Keratinocyte (primary cell): ENCODE results near the gene RPL23. TPM values are rescaled to one million over a fixed set of nuclear protein-coding genes. Genes with fewer than 3 reads are reported as not detected.

Experiments used
- DNase-seq: peaks from one replicate; pipeline ENCODE4 v3.0.0-alpha.2; 2011; ENCODE audit warnings: low read depth, missing footprints, low spot score
- FAIRE-seq: peaks from 2 replicates; lab custom pipeline; 2011; peaks lifted over from hg19 to GRCh38; lab: Jason Lieb, UNC
- H2AFZ ChIP-seq: 2 replicates; pipeline ENCODE4 v1.6.0; 2012; ENCODE audit warnings: low read length, control low read depth, inconsistent platforms; ENCODE audit not compliant: control insufficient read depth
- H3K27ac ChIP-seq: 2 replicates; pipeline ENCODE4 v1.5.1; 2011; ENCODE audit warnings: low read length; ENCODE audit not compliant: control insufficient read depth, insufficient read depth
- H3K27me3 ChIP-seq: 3 replicates; pipeline ENCODE4 v1.6.0; 2011; ENCODE audit warnings: low read length; ENCODE audit not compliant: control insufficient read depth, insufficient read depth; ENCODE audit errors: extremely low read depth
- H3K36me3 ChIP-seq, 2 experiments: 2 replicates in 1 of 2; 3 replicates in 1 of 2; pipeline ENCODE4 v1.5.1; 2011; ENCODE audit warnings: low read length in 2 of 2, mild to moderate bottlenecking in 1 of 2; ENCODE audit not compliant: control insufficient read depth in 2 of 2, insufficient read depth in 2 of 2; ENCODE audit errors: extremely low read depth in 1 of 2
- H3K4me1 ChIP-seq: 3 replicates; pipeline ENCODE4 v1.5.1; 2011; ENCODE audit warnings: low read length; ENCODE audit not compliant: control insufficient read depth, insufficient read depth; ENCODE audit errors: extremely low read depth
- H3K4me2 ChIP-seq: 3 replicates; pipeline ENCODE4 v1.6.0; 2011; ENCODE audit warnings: low read depth, low read length; ENCODE audit not compliant: control insufficient read depth, insufficient read depth; ENCODE audit errors: extremely low read depth
- H3K4me3 ChIP-seq, 3 experiments: fragments of 200-600 bp in 1 of 3; sonication (generic) in 1 of 3; 2 replicates in 2 of 3; 3 replicates in 1 of 3; pipeline ENCODE4 v1.5.1; 2011 to 2016; ENCODE audit warnings: low read length in 3 of 3, mild to moderate bottlenecking in 3 of 3, control low read depth in 2 of 3, inconsistent platforms in 1 of 3, low read depth in 1 of 3, mixed read lengths in 1 of 3, mixed run types in 1 of 3, moderate library complexity in 1 of 3; ENCODE audit not compliant: control insufficient read depth in 2 of 3, insufficient read depth in 2 of 3; ENCODE audit errors: extremely low read depth in 1 of 3
- H3K79me2 ChIP-seq: 2 replicates; pipeline ENCODE4 v1.6.0; 2012; ENCODE audit warnings: low read length; ENCODE audit not compliant: control insufficient read depth, insufficient read depth
- H3K9ac ChIP-seq: 3 replicates; pipeline ENCODE4 v1.6.0; 2011; ENCODE audit warnings: low read length; ENCODE audit not compliant: control insufficient read depth, insufficient read depth; ENCODE audit errors: extremely low read depth
- H3K9me1 ChIP-seq: 3 replicates; pipeline ENCODE4 v1.6.0; 2011; ENCODE audit warnings: low read length; ENCODE audit not compliant: control insufficient read depth, insufficient read depth; ENCODE audit errors: extremely low read depth
- H3K9me3 ChIP-seq: 2 replicates; pipeline ENCODE4 v1.5.1; 2012; ENCODE audit warnings: low read depth, low read length; ENCODE audit not compliant: control insufficient read depth
- H4K20me1 ChIP-seq: 3 replicates; pipeline ENCODE4 v1.6.0; 2011; ENCODE audit warnings: low read length; ENCODE audit not compliant: control insufficient read depth, insufficient read depth; ENCODE audit errors: extremely low read depth
- CTCF ChIP-seq, 3 experiments: IDR thresholded peaks in 1 of 3; conservative IDR thresholded peaks in 1 of 3; optimal IDR thresholded peaks in 1 of 3; 2 replicates in 2 of 3; 3 replicates in 1 of 3; pipeline versions ENCODE3 to v1.5.1; 2011; ENCODE audit warnings: low read length in 3 of 3, mild to moderate bottlenecking in 3 of 3, moderate library complexity in 2 of 3, control low read depth in 1 of 3, inconsistent platforms in 1 of 3; ENCODE audit not compliant: insufficient read depth in 2 of 3; ENCODE audit errors: extremely low read depth in 1 of 3
- EZH2 ChIP-seq: IDR thresholded peaks from one replicate; pipeline ENCODE4 v1.6.1; 2012; ENCODE audit warnings: inconsistent platforms, mild to moderate bottlenecking, low read length, moderate library complexity
- dilution Hi-C: fragments of 300-500 bp; cut with MboI; formaldehyde crosslinking; loops from one replicate; pipeline ENCODE4 v1.7.0; 2020; ENCODE audit warnings: low sequenced_read_pairs; ENCODE audit not compliant: extremely low pct_ligation_motif_present
- polyA plus RNA-seq, 5 experiments: library from polyadenylated mRNA; depleted of rRNA in 3 of 5; stranded (reverse) in 3 of 5; stranded (forward) in 1 of 5; unstranded in 1 of 5; fragments of >200 nt; gene quantifications; 1 replicate in 1 of 5; 2 replicates in 3 of 5; 3 replicates in 1 of 5; pipeline versions ENCODE4 v1.2.1 to v1.2.3, GENCODE V29; 2011 to 2012; ENCODE audit warnings: missing spikeins in 2 of 5, low read depth in 1 of 5, low replicate concordance in 1 of 5

Gene RPL23
- polyA plus RNA-seq, 1 donor (not counting 4 experiments of a cell fraction or from before 2014, with no cell fraction given): 2,966 TPM

DNA sequence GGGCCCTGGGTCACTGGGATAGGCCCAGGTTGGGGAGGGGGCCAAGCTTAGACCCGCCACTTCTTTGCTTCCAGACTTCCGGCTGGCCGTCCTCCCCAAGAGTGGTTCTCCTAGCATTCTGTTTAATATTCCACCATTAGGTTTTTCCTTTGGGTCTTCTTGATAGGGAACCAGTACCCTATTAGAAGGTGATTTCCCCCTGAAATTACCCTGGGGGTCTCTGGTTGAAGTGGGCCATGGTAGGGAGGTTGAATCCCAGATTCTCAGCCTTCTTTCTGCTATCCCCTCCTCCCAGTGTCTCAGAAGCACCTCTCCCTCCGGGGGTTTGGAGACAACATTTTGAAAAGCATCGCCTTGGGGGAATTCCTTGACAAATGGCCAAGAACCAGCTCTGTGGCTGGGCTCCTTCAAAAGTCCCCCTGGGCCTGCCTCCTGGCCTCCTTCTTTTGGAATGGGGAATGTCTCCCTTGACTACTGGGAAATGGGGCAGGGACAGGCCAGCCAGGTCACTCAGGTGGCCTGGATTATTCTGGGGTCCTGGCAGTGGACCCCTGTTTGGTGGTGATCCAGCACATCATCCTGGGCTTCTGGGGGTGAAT lies 22.1 kb upstream of the RPL23 start:
- Histone ChIP-seq H3K36me3 (peaks cover 26 to 33% of the 10 kb centered on the region in 2 experiments), H3K27ac (no peak overlapping the region), H3K27me3 (no peaks in the 10 kb centered on the region), H3K9ac (no peak overlapping the region), H2AFZ (no peak overlapping the region), H3K4me1 (peaks cover 78% of the 10 kb centered on the region), H3K9me1 (peaks cover 6% of the 10 kb centered on the region), H3K9me3 (no peaks in the 10 kb centered on the region), H3K4me3 (no peak overlapping the region), H3K4me2 (peak overlapping the region; percentile 65), H3K79me2 (peaks cover 80% of the 10 kb centered on the region), H4K20me1 (peaks cover 33% of the 10 kb centered on the region)
- TF ChIP-seq CTCF (optimal IDR thresholded peaks at IDR 0.05 in 1 of 3, IDR thresholded peaks at IDR 0.05 in 1 of 3, conservative IDR thresholded peaks at IDR 0.05 in 1 of 3; ENCODE audit: extremely low read depth in 1 of 3, insufficient read depth in 2 of 3, low read length in 3 of 3): no peak
- no peak for TF ChIP-seq EZH2
- dilution Hi-C loops: no loop called here
- FAIRE-seq (no peak), DNase-seq (no peak)

DNA sequence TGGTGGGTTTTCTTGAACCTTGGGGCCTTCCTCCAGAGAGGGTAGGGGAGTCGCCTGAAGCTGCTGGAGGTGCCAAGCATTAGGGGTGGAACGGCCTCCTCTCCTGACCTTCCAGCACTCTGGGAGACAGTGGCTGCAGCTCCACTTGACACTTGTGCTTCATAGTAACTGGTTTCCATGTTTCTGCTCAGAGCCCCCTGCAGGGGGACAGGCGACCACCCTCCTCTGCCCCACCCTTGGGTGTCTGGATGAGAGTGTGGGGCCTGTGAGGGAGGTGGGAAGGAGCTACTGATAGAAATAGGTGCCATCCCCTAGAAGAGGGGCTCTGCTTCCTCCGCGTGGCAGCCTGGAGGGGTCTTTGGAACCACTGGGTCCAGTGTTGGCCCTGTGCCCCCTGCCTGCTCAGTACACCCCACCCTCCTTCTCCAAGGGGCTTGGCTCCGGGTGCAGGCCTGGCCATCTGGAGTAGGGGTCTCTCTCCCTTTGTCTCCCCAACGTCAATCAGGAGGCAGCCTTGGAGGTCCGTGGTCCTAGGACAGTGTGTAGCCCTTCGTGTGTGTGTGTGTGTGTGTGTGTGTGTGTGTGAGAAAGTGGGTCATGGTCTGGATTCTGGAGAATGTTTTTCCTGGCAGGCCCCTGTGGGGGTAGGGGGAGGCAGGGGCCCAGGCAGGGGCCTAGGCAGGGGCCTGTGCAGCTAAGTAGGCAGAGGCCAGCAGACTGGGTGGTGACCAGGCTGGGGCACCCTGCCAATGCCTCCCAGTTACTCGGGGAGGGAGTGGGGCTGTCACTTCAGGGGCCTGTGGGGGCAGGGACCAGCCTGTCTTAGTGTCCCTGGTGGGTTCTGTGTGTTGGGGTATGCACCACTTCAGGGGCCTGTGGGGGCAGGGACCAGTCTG lies 21.2 kb upstream of the RPL23 start:
- H3K4me3 ChIP-seq: no peak overlapping the region
- no peaks in the 10 kb centered on the region for H3K27me3 ChIP-seq
- DNase-seq: no peak
- no peak overlapping the region for H2AFZ ChIP-seq
- peaks cover 28% of the 10 kb centered on the region for H4K20me1 ChIP-seq
- peaks cover 25 to 32% of the 10 kb centered on the region in 2 experiments for H3K36me3 ChIP-seq
- H3K79me2 ChIP-seq: peaks cover 86% of the 10 kb centered on the region
- H3K27ac ChIP-seq: no peak overlapping the region
- peaks cover 5% of the 10 kb centered on the region for H3K9me1 ChIP-seq
- no peak for FAIRE-seq
- no peaks in the 10 kb centered on the region for H3K9me3 ChIP-seq
- dilution Hi-C loops: no loop called here
- H3K4me2 ChIP-seq: peak overlapping the region; percentile 65
- TF ChIP-seq CTCF (optimal IDR thresholded peaks at IDR 0.05 in 1 of 3, IDR thresholded peaks at IDR 0.05 in 1 of 3, conservative IDR thresholded peaks at IDR 0.05 in 1 of 3; ENCODE audit: extremely low read depth in 1 of 3, insufficient read depth in 2 of 3, low read length in 3 of 3): no peak
- TF ChIP-seq EZH2: no peak
- no peak overlapping the region for H3K9ac ChIP-seq
- peaks cover 70% of the 10 kb centered on the region for H3K4me1 ChIP-seq
